Body of pancreas (tissue), 4 donors: ENCODE results near the gene AUTS2.

Experiments
- CTCF ChIP-seq, 7 experiments: fragments of 450-650 bp in 4 of 7; fragments of 200-600 bp in 3 of 7; sonication (generic) in 3 of 7; IDR thresholded peaks; one replicate each; pipeline ENCODE4 v1.5.1; 2016 to 2019; ENCODE audit warnings: antibody characterized with exemption in 7 of 7
- POLR2A ChIP-seq, 3 donors: fragments of 450-650 bp; IDR thresholded peaks; one replicate each; pipeline ENCODE4 v1.6.1; 2016; ENCODE audit warnings: antibody characterized with exemption in 3 of 3, mild to moderate bottlenecking in 2 of 3

- TF ChIP-seq POLR2A (IDR thresholded peaks at IDR 0.05) (no peak), CTCF (IDR thresholded peaks at IDR 0.05) (no peak)
These were observed 1029.2 kb downstream of the AUTS2 start for GRCh38 chr7:70627461-70627860.
